ENCODE measurements around the gene RSRP1. TPM values are rescaled to one million over a fixed set of nuclear protein-coding genes. Genes with fewer than 3 reads are reported as not detected.

The RSRP1 gene
- total RNA-seq, 1 donor from 2014 or later: 64.6 TPM

DNA sequence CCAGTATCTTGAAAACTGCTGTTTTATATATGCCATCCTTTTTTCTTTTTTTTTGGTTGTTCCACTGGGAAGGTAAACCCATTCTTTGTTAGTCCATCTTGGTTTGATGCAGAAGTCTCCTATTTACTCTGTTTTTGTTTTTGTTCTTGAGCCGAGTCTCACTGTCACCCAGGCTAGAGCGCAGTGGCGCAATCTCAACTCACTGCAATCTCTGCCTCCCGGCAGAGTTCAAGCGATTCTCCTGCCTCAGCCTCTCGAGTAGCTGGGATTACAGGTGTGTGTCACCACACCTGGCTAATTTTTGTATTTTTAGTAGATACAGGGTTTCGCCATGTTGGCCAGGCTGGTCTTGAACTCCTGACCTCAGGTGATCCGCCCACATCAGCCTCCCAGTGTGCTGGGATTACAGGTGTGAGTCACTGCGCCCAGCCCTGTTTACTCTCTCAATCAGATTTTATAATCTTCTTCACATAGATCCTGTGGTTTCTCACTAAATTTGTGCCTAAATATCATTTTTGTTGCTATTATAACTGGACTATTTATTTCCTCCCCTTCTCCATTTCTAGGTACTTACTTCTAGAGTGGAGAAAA is 27.5 kb downstream of the RSRP1 start:
- no peak for DNase-seq (ENCODE audit: low read depth, low spot score)

- no peak for DNase-seq (ENCODE audit: low read depth, low spot score)
Observed at GRCh38 chr1:25217598-25218232, 29.5 kb downstream of the RSRP1 start.

DNA sequence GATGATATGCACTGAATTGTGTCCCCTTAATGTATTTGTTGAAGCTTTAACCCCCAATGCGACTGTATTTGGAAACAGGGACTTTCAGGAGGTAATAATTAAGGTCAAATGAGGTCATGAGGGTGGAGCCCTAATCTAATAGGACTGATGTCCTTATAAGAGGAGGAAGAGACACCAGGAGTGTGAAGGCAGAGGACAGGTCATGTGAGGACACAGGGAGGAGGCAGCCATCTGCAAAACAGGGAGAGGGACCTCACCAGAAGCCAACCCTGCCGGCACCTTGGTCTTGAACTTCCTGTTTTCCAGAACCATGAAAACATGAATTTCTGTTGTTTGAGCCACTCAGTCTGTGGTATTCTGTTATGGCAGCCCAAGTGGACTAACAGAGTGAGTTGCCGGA is 30.2 kb downstream of the RSRP1 start:
- DNase-seq (ENCODE audit: low read depth, low spot score): no peak

DNA sequence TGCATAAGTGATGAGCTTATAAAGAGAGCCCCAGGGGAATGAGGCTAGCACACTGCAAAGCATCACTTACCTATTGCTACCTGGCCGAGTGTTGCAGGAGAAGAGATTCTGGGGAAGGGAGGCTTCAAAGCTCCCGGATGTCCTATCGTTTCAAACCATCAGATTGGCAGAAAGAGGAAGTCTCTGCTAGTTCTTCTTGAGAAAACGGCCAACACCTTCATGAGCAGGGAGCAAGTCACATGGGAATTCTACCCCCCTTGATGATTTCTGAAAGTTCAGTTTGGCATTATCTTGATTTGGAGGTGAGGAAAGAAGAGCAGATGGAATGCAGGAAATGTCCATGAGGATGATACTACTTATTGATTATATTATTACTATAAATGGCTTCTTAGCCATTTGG is 31.1 kb downstream of the RSRP1 start:
- no peak for DNase-seq (ENCODE audit: low read depth, low spot score)

DNA sequence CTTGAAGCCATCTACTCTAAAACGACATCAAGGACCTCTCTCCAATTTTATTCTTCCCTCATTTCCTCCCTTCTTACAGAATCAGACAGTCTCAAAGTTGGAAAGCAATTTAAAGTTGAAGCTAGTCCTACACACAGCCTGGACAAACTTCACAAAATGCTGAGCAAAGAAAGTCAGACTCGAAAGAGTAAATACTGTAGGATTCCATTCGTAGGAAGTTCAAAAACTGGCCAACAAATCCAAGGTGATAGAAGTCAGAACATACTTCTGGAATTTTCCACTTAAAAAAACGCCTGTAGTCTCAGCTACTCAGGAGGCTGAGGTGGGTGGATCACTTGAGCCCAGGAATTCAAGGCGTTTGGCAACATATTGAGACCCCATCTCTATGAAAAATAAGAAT is 34.5 kb downstream of the RSRP1 start:
- DNase-seq (ENCODE audit: low read depth, low spot score): no peak

DNA sequence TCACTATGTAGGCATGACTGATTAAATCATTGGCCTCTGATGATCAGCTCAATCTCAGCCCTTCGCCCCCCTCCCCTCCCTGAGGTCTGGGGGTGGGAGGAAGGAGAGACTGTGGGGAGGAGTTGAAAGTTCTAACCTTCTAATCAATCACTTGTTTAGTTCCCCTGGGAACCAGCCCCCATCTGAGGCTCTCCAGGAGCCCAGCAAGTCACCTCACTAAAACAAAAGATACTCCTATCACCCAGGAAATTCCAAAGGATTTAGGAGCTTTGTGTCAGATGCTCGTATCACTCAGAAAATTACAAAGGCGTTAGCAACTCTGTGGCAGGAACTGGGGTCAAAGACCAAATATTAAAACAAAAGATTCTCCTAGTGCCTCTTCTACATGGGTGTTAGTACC is 36.5 kb downstream of the RSRP1 start:
- DNase-seq (ENCODE audit: low read depth, low spot score): no peak

GRCh38 chr1:25209516-25209915 is 37.7 kb downstream of the RSRP1 start:
- no peak for DNase-seq (ENCODE audit: low read depth, low spot score)

DNA sequence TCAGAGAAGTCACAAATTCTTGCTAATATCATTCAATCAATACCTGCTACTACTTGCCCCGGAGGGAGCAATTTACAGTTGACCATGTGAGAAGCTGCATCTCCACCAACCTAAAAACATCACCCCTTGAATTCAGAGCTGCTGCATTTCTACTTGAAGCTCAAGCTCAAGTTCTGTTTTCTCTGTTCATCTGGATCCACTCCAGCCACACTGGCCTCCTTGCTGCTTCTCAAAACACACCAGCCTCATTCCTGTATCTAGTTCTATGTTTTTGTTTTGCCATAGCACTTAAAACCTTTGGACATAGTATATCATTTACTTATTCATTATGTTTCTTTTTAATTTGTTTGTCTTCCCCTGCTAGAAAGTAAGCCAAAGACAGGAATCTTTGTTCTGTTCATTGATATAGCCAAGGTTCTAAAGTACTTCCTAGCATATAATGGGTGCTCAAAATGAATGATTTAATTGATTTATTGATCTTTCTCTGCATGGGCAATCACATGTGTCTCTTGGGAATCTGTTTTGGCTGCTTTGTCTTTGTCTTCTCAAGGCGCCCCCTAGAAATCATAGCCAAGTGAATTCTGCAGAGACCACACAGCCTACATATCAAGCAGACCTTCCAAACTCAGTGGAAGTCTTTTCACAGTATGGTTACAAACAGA is 38.6 kb downstream of the RSRP1 start:
- DNase-seq (ENCODE audit: low read depth, low spot score): no peak

DNA sequence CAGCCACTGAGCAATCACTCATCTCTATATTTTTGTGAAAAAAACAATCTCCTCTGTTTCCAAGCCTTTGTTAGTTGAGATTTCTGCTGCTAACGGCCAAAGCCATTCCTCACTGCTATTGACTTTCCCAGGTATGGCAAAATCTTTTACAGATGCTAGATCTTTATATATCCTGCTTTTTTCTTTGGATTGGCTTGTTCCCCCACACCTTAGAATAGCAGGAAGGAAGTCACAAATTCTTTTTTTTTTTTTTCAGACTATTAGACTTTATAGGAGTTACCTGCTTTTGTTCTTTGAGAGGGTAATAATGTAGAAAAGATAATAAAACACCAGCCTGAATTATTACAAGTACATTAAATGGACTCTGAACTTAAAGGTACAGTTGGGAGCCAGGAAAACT is 39.2 kb downstream of the RSRP1 start:
- DNase-seq (ENCODE audit: low read depth, low spot score): no peak

DNA sequence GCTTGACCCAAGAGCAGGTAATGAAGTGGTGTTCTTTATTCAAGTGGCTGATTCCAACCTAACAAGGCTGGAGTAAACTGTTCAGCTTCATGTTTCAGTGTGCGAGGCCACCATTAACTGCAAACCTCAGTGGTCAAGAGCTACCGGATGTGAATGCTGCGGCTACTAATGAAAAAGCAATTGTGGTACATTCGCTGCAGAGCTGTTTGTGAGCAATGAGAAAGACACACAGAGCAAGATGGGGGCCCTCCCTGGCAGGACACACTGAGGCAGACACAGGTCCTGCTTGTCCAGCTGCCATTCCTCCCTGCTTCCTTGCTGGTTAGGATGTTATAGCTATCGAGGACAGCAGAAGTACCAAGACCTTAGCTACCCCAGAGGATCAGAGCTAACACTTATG is 41.1 kb downstream of the RSRP1 start:
- no peak for DNase-seq (ENCODE audit: low read depth, low spot score)

- DNase-seq (ENCODE audit: low read depth, low spot score): no peak
Observed at GRCh38 chr1:25205786-25206185, 41.5 kb downstream of the RSRP1 start.

DNA sequence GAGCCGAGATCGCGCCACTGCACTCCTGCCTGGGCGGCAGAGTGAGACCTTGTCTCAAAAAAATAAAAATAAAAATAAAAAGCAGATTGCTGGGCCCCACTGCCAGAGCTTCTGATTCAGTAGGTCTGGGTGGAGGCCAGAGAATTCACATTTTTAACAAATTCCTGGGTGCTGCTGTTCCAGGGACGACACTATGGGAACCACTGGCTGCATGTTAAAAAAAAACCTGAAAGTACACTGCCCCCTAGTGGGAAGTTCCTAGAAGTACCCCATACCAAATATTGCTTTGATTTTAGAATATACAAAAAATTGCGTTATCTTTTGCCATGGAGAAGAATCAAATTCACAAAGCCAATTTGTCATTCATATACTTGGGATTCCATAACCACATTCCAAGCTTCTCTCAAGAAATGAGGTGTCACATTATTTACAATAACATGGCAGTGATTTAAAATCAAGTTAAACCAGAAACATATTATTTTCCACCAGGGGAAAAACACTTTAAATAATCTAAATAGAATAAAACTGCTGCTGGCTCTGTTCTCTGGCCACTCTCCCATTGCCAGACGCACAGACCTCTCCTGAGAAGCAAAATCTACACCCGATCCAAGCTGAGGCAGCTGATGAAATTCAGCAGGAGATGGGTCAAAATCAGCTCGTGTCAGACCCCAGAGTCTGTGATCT is 42.3 kb downstream of the RSRP1 start:
- DNase-seq (ENCODE audit: low read depth, low spot score): no peak

DNA sequence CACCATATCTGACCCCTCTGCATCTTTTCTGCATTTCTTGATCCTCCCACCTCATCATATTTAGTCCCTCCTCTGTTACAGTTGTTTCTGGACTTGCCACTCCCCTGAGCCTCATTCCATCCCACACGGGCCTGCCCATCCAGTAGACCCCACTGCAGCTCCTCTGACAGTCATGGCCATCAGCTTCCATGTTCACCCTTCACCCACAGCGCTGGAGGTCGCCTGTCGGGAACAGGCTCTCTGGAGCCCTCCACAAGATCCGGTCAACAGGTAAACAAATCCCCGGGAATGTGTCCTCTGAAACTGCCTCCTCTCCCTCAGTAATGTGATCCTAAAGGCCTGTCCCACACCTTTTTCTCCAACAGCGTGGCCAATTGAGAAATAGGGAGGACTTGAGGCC is 46.2 kb downstream of the RSRP1 start:
- DNase-seq (ENCODE audit: low read depth, low spot score): no peak

- no peak for DNase-seq (ENCODE audit: low read depth, low spot score)
Observed at GRCh38 chr1:25199819-25200620, 47.2 kb downstream of the RSRP1 start.

- DNase-seq (ENCODE audit: low read depth, low spot score): no peak
Observed at GRCh38 chr1:25198663-25199252, 48.5 kb downstream of the RSRP1 start.

DNA sequence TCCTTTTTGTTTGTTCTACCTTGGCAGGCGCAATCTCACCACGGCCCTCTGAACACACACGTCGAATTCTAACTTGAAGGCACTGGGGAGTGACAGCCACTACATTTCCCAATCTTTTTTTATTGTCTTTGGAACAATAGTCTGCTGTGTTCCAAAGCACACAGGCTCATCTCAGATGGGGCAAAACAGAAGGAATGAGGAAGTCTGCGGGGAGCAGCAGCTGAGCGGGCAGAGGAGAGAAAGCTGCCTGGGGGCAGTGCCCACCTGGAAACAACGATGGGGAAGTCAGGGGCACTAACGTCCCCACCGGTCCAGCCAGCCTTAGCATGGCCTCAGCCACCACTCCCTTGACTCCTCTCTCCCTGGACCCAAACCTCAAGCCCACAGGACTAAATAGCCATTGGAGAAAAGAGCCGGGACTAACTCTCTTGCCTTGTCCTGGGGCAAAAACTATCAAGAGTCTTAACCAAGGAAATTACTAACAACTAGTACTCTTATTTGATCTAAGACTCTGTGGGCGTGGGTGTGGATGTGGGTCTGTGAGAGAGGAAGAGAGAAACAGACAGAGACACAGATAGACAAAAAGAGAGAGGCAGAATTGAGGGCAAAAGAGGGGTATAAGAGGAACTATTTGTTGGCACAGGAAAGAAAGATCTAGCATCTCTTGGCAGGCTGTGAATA is 49.1 kb downstream of the RSRP1 start:
- DNase-seq (ENCODE audit: low read depth, low spot score): no peak

- no peak for DNase-seq (ENCODE audit: low read depth, low spot score)
Observed at GRCh38 chr1:25197235-25197975, 49.8 kb downstream of the RSRP1 start.

DNA sequence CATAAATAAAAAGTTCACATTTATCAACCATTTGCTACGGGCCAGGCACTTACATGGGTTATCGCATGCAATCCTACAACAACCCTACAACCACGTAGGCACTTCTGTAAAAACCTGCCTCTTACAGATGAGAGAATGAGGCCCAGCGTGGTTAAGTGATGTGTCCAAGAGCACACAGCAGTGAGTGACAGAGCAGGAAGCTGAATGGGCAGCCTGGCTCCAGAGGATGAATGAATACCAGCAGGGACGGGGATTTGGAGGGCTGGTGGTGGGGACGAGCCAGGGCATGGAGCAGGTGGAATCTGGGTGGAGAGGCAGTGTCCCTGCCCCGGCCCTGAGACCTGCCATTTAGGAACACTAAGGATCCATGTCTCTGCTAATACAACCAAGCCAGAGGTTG is 50.4 kb downstream of the RSRP1 start:
- no peak for DNase-seq (ENCODE audit: low read depth, low spot score)

DNA sequence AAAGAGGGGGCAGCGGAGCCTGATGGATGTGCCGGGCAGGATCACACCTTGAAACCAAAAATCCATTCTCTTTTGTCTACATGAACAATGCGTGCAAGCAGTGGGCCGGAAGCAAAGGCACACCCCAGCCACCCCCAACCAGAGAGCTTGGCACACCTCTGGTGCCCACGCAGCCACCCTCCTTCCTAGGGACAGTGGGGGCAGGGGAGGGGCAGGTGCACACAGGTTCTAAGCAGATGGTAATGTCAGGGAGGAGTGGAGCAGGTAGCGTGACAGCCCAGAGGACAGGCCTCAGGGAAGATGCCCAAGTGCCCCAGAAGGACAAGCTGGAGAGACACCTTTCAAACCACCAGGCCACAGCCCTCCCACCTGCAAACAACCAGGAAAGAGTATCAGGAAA is 51.4 kb downstream of the RSRP1 start:
- DNase-seq (ENCODE audit: low read depth, low spot score): no peak

GRCh38 chr1:25194572-25195020 is 52.7 kb downstream of the RSRP1 start:
- DNase-seq (ENCODE audit: low read depth, low spot score): no peak

Data from pulmonary artery endothelial cell (primary cell).